Measurements from ENCODE around the gene SCTR. TPM values are rescaled to one million over a fixed set of nuclear protein-coding genes. Genes with fewer than 3 reads are reported as not detected.

SCTR gene
- total RNA-seq, 1 experiment from 2014 or later: not detected

DNA sequence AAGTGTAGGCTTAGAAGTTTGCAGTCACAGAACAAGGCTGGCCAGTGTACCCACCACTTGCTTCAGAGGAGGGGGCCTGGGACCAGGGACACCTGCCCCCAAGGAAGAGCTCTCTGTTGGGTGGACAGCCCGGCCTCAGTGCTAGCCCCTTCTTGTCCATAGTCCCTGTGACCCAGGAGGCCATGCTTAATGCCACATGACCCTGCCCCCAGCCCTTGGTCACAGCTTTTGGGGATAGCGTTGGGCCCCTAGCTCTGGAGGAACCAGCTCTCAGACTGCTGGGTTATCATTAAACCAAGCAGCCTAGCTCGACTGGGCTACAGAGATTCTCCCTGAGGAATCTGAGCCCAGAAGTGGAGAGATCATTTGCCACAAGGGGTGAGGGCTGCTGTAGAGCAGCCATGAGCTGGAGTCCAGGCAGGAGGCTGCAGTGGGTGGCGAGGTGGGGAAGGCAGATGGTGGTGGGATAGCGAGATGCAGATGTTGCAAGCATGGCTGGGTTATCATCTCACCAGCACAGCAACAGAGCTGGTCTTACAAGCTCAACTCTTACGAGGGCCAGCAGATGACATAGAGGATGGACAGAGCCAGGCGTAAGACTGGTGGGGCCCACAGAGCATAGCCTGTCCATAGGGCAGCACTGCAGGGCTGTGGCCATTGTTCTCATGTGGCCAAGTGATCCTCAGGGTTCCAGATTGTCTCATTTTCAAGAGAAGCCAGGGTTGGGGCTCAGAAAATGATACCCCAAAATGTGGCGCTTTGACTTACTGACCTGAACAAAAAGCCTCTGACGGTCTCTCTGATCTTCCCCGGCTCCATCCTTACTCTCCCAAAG, 99.8 kb downstream of the SCTR start:
- BruUV-seq (replicated peaks): no TSS peak
- no peaks in the 10 kb centered on the region for H3K79me2 ChIP-seq (ENCODE audit: low read depth)
- no peaks in the 10 kb centered on the region for H3K9me3 ChIP-seq (ENCODE audit: insufficient read depth, low read depth)
- H3K36me3 ChIP-seq (ENCODE audit: low read depth): no peaks in the 10 kb centered on the region
- H3F3A ChIP-seq (ENCODE audit: insufficient read depth, low read depth): peaks cover 5% of the 10 kb centered on the region; the same call in 1 of the 2 replicates
- no peaks in the 10 kb centered on the region for H3K27me3 ChIP-seq (ENCODE audit: insufficient read depth, low read depth)
- no peaks in the 10 kb centered on the region for H4K20me1 ChIP-seq (ENCODE audit: insufficient read depth)
- peaks cover 26% of the 10 kb centered on the region for H3K4me1 ChIP-seq (replicated peaks; ENCODE audit: insufficient read depth)
- no peak for DNase-seq
- H2AFZ ChIP-seq: no peak overlapping the region
- intact Hi-C loops (cut with micrococcal nuclease; ENCODE audit: unreplicated experiment): no loop called here
- no peaks in the 10 kb centered on the region for H3K9me2 ChIP-seq (ENCODE audit: insufficient read depth)
- TF ChIP-seq, protein P1, sequence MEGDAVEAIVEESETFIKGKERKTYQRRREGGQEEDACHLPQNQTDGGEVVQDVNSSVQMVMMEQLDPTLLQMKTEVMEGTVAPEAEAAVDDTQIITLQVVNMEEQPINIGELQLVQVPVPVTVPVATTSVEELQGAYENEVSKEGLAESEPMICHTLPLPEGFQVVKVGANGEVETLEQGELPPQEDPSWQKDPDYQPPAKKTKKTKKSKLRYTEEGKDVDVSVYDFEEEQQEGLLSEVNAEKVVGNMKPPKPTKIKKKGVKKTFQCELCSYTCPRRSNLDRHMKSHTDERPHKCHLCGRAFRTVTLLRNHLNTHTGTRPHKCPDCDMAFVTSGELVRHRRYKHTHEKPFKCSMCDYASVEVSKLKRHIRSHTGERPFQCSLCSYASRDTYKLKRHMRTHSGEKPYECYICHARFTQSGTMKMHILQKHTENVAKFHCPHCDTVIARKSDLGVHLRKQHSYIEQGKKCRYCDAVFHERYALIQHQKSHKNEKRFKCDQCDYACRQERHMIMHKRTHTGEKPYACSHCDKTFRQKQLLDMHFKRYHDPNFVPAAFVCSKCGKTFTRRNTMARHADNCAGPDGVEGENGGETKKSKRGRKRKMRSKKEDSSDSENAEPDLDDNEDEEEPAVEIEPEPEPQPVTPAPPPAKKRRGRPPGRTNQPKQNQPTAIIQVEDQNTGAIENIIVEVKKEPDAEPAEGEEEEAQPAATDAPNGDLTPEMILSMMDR (conservative IDR thresholded peaks at IDR 0.05): no peak
- TF ChIP-seq EZH2 (IDR thresholded peaks at IDR 0.05; ENCODE audit: low read depth): no peak
- ChIA-PET CTCF (no interaction called here), POLR2A (ENCODE audit: unreplicated experiment) (no interaction called here)
- no peak overlapping the region for H3K4me2 ChIP-seq
- no peak overlapping the region for H3K4me3 ChIP-seq
- no peak overlapping the region for H3K27ac ChIP-seq

DNA sequence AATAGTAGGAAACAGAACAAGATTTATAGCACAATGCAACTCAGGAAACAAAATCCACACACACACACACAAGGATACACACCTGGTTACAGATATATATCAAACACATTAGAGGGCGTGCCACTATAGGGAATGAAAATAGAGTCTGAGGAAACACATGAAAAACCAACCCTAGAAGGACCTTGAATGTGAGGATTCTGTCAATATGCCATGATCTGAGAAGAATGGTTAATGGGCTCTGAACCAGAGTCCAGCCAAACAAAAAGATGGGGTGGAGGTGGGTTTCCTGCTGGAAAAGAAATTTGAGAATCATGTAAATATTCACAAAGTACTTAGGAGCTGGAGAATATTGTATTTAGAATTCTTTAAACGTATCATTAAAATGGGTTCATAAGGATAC, 100.5 kb downstream of the SCTR start:
- intact Hi-C loops (cut with micrococcal nuclease; ENCODE audit: unreplicated experiment): no loop called here

DNA sequence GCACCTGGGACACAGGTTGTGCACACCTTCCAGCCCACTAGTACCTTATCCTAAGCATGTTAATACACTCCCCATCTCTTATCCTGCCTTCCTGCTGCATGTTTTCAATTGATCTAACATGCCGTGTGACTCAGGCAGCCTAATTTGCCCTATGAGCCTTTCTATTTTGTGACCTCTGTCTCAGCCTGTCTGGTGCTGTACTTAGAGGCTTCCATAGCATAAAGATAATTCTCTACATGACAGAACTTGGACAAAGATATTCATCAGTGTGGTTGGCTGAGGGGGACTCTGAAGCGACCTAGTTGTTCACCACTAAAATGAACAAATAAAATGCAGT, 101.2 kb downstream of the SCTR start:
- H3K36me3 ChIP-seq (ENCODE audit: low read depth): no peaks in the 10 kb centered on the region
- H4K20me1 ChIP-seq (ENCODE audit: insufficient read depth): no peaks in the 10 kb centered on the region
- H2AFZ ChIP-seq: no peak overlapping the region
- H3K27ac ChIP-seq: no peak overlapping the region
- ChIA-PET POLR2A (ENCODE audit: unreplicated experiment) (interaction anchor here (0.7 kb wide), 1 partner anchor 1153 kb away, joined by 4 read pairs; no protein-coding TSS in a partner anchor), CTCF (no interaction called here)
- H3K4me2 ChIP-seq: no peak overlapping the region
- intact Hi-C loops (cut with micrococcal nuclease; ENCODE audit: unreplicated experiment): no loop called here
- H3F3A ChIP-seq (ENCODE audit: insufficient read depth, low read depth): no peaks in the 10 kb centered on the region
- H3K4me3 ChIP-seq: no peak overlapping the region
- peaks cover 21% of the 10 kb centered on the region for H3K4me1 ChIP-seq (replicated peaks; ENCODE audit: insufficient read depth)
- H3K79me2 ChIP-seq (ENCODE audit: low read depth): no peaks in the 10 kb centered on the region
- no peak for DNase-seq
- no peaks in the 10 kb centered on the region for H3K27me3 ChIP-seq (ENCODE audit: insufficient read depth, low read depth)
- BruUV-seq (replicated peaks): no TSS peak
- no peaks in the 10 kb centered on the region for H3K9me2 ChIP-seq (ENCODE audit: insufficient read depth)
- H3K9me3 ChIP-seq (ENCODE audit: insufficient read depth, low read depth): no peaks in the 10 kb centered on the region
- TF ChIP-seq, protein P1 (conservative IDR thresholded peaks at IDR 0.05): no peak
- no peak for TF ChIP-seq EZH2 (IDR thresholded peaks at IDR 0.05; ENCODE audit: low read depth)

More for the DNA sequence above, 100.5 kb downstream of the SCTR start:
- Histone ChIP-seq H3K36me3 (ENCODE audit: low read depth) (no peaks in the 10 kb centered on the region), H3K4me2 (no peak overlapping the region), H3K9me3 (ENCODE audit: insufficient read depth, low read depth) (no peaks in the 10 kb centered on the region), H3K27me3 (ENCODE audit: insufficient read depth, low read depth) (no peaks in the 10 kb centered on the region), H2AFZ (no peak overlapping the region), H4K20me1 (ENCODE audit: insufficient read depth) (no peaks in the 10 kb centered on the region), H3K4me3 (no peak overlapping the region), H3F3A (ENCODE audit: insufficient read depth, low read depth) (no peaks in the 10 kb centered on the region), H3K27ac (no peak overlapping the region), H3K4me1 (replicated peaks; ENCODE audit: insufficient read depth) (peaks cover 21% of the 10 kb centered on the region), H3K9me2 (ENCODE audit: insufficient read depth) (no peaks in the 10 kb centered on the region), H3K79me2 (ENCODE audit: low read depth) (no peaks in the 10 kb centered on the region)
- POLR2A ChIA-PET (ENCODE audit: unreplicated experiment): interaction anchor here (0.6 to 0.7 kb wide), 2 partner anchors 883 to 1152 kb away, joined by 3 to 4 read pairs; no protein-coding TSS in a partner anchor
- no peak for DNase-seq
- CTCF ChIA-PET: no interaction called here
- no peak for TF ChIP-seq EZH2 (IDR thresholded peaks at IDR 0.05; ENCODE audit: low read depth)
- TF ChIP-seq, protein P1 (conservative IDR thresholded peaks at IDR 0.05): no peak
- no TSS peak for BruUV-seq (replicated peaks)

Data from PC-9 (cell line).